ENCODE measurements around the gene CRYBB1.

DNA sequence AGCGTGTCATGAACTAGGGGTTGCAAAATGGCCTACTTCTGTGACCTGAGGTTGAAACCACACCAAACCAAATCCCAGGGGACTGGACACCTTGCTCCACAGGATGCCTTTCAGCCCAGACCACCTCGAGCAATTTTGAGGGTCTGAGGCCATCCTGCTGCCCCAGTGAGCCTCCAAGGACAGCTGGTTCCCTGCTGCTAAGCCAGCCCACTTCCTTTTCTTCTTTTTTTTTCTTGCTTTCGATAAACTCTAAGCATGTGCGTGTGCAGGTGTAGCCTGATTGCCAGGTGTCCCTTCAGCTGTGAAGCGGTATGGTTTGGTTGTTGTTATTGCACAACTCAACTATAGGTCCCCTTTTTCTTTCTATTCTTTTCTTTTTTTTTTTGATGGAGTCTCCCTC lies 2.7 kb downstream of the CRYBB1 start:
- TF ChIP-seq, protein P1, sequence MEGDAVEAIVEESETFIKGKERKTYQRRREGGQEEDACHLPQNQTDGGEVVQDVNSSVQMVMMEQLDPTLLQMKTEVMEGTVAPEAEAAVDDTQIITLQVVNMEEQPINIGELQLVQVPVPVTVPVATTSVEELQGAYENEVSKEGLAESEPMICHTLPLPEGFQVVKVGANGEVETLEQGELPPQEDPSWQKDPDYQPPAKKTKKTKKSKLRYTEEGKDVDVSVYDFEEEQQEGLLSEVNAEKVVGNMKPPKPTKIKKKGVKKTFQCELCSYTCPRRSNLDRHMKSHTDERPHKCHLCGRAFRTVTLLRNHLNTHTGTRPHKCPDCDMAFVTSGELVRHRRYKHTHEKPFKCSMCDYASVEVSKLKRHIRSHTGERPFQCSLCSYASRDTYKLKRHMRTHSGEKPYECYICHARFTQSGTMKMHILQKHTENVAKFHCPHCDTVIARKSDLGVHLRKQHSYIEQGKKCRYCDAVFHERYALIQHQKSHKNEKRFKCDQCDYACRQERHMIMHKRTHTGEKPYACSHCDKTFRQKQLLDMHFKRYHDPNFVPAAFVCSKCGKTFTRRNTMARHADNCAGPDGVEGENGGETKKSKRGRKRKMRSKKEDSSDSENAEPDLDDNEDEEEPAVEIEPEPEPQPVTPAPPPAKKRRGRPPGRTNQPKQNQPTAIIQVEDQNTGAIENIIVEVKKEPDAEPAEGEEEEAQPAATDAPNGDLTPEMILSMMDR (conservative IDR thresholded peaks at IDR 0.05; ENCODE audit: low read depth, low read length), result no peak
- no peak for TF ChIP-seq EZH2 (IDR thresholded peaks at IDR 0.05; ENCODE audit: low read length, unreplicated experiment)

Measured in PC-3 (cell line).